OCI-LY1 (cell line): Measurements from ENCODE around the gene AGFG1.

ENCODE experiments used
- EZH2 ChIP-seq: fragments of 200-600 bp; sonication (generic), shearing (Covaris generic); IDR thresholded peaks from 2 replicates; pipeline ENCODE4 v1.8.0; 2017; ENCODE audit warnings: borderline replicate concordance, mixed run types, mild to moderate bottlenecking, antibody characterized with exemption, low read length, moderate library complexity, mixed read lengths
- TF ChIP-seq, protein P1 (sequence below): fragments of 200-600 bp; sonication (generic), shearing (Covaris generic); IDR thresholded peaks from 2 replicates; pipeline ENCODE4 v1.5.1; 2017; ENCODE audit warnings: mild to moderate bottlenecking, antibody characterized with exemption, low read length, moderate library complexity, mixed read lengths

DNA sequence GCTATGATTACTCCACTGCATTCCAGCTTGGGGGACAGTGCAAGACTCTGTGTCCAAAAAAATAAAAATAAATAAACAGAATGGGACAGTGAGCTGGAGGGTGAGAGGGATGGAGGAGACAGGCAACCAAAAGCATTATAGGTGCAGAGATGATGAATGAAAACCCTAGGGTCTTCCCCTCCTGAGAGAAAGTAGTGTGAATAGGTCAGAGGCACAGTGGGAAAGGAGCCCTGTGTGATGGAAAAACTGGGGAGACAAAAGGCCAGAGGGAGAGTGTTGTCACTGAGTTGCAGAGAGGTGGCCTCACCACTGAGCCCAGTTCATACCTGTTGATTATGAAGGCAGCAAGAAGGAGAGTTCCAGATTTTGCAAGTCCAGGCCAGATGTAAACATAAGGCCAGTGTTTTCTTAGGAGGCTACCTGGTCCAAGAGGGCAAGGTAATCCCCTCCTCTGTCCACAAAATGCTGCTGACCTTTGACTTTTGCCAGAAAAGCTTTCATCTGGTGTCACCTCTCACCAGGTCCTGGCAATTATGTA, 17.6 kb upstream of the AGFG1 start:
- TF ChIP-seq, protein P1, sequence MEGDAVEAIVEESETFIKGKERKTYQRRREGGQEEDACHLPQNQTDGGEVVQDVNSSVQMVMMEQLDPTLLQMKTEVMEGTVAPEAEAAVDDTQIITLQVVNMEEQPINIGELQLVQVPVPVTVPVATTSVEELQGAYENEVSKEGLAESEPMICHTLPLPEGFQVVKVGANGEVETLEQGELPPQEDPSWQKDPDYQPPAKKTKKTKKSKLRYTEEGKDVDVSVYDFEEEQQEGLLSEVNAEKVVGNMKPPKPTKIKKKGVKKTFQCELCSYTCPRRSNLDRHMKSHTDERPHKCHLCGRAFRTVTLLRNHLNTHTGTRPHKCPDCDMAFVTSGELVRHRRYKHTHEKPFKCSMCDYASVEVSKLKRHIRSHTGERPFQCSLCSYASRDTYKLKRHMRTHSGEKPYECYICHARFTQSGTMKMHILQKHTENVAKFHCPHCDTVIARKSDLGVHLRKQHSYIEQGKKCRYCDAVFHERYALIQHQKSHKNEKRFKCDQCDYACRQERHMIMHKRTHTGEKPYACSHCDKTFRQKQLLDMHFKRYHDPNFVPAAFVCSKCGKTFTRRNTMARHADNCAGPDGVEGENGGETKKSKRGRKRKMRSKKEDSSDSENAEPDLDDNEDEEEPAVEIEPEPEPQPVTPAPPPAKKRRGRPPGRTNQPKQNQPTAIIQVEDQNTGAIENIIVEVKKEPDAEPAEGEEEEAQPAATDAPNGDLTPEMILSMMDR = no peak
- no peak for TF ChIP-seq EZH2
